Mucosa of descending colon (tissue), 3 donors: ENCODE data around the gene RUBCN. TPM values are rescaled to one million over a fixed set of nuclear protein-coding genes. Genes with fewer than 3 reads are reported as not detected.

Source experiments
- ATAC-seq: fragments of 200-7000 bp; cut with Tn5 transposase; one replicate; pipeline ENCODE4 v1.9.1; 2020; ENCODE audit warnings: mild to moderate bottlenecking, moderate library complexity
- DNase-seq, 3 donors: peaks; one replicate each; pipeline ENCODE4 v3.0.0-alpha.2; 2020
- H3K36me3 ChIP-seq: fragments of 200-600 bp; one replicate; pipeline ENCODE4 v1.8.0; 2021; ENCODE audit warnings: low read depth, mild to moderate bottlenecking
- H3K4me1 ChIP-seq: fragments of 200-600 bp; one replicate; pipeline ENCODE4 v1.8.0; 2021; ENCODE audit warnings: low read depth, mild to moderate bottlenecking
- H3K4me3 ChIP-seq: fragments of 200-600 bp; one replicate; pipeline ENCODE4 v1.8.0; 2021; ENCODE audit warnings: mild to moderate bottlenecking
- H3K9me3 ChIP-seq: fragments of 200-600 bp; one replicate; pipeline ENCODE4 v1.8.0; 2021; ENCODE audit warnings: mild to moderate bottlenecking
- intact Hi-C, 2 donors: fragments of 100-400 bp; cut with DNase I in 1 of 2; cut with micrococcal nuclease in 1 of 2; formaldehyde crosslinking; loops; one replicate each; pipeline versions ENCODE4 v1.11.0 to v1.11.1; 2022; cut with DNase I, micrococcal nuclease
- total RNA-seq, 3 donors: library from RNA; stranded (reverse); fragmentation: NEBNext Ultra II Directional in 2 of 3; extraction: Animal tissue kit (Norgen Biotek cat#: 25700) in 2 of 3; gene quantifications; one replicate each; pipeline versions ENCODE4 v1.2.1 to v1.2.4, GENCODE V29; 2021 to 2023
- TF ChIP-seq, protein P1 (sequence below): fragments of 200-600 bp; IDR thresholded peaks from one replicate; pipeline ENCODE4 v1.8.0; 2022; ENCODE audit warnings: antibody characterized with exemption, mild to moderate bottlenecking
- donor health status: DM: no; HTN: no; CAD: no; lungs with moderate emphysema.
- donor health status: DM: no; HTN: no; CAD: no.
- donor health status: DM: no; HTN: yes; CAD: no.

Gene RUBCN
- total RNA-seq, 3 donors from 2014 or later = 18.8 to 27.6 (median 23.5) TPM

DNA sequence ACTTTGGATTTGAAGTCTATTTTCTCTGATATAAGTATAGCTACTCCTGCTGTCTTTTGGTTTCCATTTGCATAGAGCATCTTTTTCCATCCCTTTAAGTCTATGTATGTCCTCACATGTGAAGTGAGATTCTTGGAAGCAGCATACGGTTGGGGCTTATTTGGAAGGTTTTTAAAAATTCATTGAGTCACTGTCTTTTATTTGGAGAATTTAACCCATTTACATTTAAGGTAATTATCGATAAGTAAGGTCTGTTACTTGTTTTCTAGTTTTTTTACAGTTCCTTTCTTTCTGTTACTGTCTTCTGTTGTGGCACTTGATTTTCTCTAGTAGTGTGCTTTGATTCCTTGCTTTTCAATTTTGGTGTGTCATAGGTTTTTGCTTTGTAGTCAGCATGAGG lies 14.0 kb downstream of the RUBCN start:
- ATAC-seq = no peak
- H3K9me3 ChIP-seq = peaks cover 4% of the 10 kb centered on the region
- H3K36me3 ChIP-seq = no peaks in the 10 kb centered on the region
- no peak overlapping the region for H3K4me3 ChIP-seq
- intact Hi-C loops = no loop called here
- H3K4me1 ChIP-seq = no peaks in the 10 kb centered on the region
- TF ChIP-seq, protein P1, sequence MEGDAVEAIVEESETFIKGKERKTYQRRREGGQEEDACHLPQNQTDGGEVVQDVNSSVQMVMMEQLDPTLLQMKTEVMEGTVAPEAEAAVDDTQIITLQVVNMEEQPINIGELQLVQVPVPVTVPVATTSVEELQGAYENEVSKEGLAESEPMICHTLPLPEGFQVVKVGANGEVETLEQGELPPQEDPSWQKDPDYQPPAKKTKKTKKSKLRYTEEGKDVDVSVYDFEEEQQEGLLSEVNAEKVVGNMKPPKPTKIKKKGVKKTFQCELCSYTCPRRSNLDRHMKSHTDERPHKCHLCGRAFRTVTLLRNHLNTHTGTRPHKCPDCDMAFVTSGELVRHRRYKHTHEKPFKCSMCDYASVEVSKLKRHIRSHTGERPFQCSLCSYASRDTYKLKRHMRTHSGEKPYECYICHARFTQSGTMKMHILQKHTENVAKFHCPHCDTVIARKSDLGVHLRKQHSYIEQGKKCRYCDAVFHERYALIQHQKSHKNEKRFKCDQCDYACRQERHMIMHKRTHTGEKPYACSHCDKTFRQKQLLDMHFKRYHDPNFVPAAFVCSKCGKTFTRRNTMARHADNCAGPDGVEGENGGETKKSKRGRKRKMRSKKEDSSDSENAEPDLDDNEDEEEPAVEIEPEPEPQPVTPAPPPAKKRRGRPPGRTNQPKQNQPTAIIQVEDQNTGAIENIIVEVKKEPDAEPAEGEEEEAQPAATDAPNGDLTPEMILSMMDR = no peak
- no peak for DNase-seq

DNA sequence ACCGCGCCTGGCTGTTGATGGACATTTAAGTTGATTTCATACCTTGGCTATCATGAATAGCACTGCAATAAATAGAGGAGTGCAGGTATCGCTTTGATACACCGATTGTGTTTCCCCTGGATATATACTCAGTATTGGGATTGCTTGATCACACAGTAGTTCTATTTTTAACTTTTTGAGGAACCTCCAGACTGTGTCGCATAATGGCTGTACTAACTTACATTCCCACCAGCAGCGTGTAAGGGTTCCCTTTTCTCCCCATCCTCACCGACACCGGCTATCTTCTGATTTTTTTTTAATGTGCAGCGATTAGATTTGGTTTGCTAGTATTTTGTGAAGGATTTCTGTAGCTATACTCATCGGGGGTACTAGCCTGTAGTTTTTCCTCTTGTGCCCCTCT lies 16.0 kb downstream of the RUBCN start:
- no peak overlapping the region for H3K4me3 ChIP-seq
- TF ChIP-seq, protein P1 = no peak
- DNase-seq (no peak), ATAC-seq (no peak)
- H3K36me3 ChIP-seq = no peaks in the 10 kb centered on the region
- intact Hi-C loops = no loop called here
- H3K9me3 ChIP-seq = peaks cover 4% of the 10 kb centered on the region
- H3K4me1 ChIP-seq = no peaks in the 10 kb centered on the region

GRCh38 chr3:197718891-197719290 lies 17.8 kb downstream of the RUBCN start:
- ATAC-seq = peak; percentile 40
- DNase-seq = no peak
- H3K4me3 ChIP-seq = no peak overlapping the region

DNA sequence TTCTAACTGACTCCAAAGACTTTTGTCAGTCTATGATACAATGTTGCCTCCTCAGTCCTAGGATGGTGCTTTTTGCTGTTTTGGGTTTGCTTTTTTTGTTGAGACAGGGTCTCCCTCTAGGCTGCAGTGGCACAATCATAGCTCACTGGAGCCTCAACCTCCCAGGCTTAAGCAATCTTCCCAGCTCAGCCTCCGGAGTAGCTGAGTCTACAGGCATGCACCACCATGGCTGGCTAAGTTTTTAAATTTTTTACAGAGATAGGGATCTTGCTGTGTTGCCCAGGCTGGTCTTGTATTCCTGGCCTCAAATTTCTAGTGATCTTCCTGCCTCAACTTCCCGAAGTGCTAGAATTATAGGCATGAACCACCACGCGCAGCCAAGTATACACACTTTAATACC lies 22.5 kb downstream of the RUBCN start:
- no peak overlapping the region for H3K4me3 ChIP-seq
- no peaks in the 10 kb centered on the region for H3K9me3 ChIP-seq
- H3K4me1 ChIP-seq = no peaks in the 10 kb centered on the region
- DNase-seq (no peak), ATAC-seq (no peak)
- TF ChIP-seq, protein P1 = no peak
- intact Hi-C loops = no loop called here
- no peaks in the 10 kb centered on the region for H3K36me3 ChIP-seq

More at GRCh38 chr3:197718891-197719290, 17.8 kb downstream of the RUBCN start:
- Histone ChIP-seq H3K36me3 (no peaks in the 10 kb centered on the region), H3K4me1 (no peaks in the 10 kb centered on the region), H3K9me3 (peaks cover 4% of the 10 kb centered on the region)
- TF ChIP-seq, protein P1 = no peak
- intact Hi-C loops = no loop called here

DNA sequence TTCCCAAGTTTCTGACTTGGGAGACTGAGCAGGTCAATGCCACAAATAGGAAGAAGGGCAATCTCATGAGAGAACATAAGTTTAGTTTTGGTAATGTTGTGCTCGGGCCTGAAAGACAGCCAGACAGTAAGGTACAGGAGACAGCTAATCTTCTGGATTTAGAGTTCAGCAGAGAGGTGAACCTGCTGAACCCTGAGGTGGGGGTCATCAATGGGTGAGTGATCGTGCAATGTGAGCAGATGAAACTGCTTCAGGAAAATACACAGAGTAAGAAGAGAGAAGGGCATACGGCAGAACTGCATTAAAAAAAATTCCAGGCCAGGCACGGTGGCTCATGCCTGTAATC lies 23.3 kb downstream of the RUBCN start:
- no peaks in the 10 kb centered on the region for H3K9me3 ChIP-seq
- H3K4me3 ChIP-seq = no peak overlapping the region
- H3K4me1 ChIP-seq = no peaks in the 10 kb centered on the region
- DNase-seq (no peak), ATAC-seq (no peak)
- intact Hi-C loops = no loop called here
- TF ChIP-seq, protein P1 = no peak
- H3K36me3 ChIP-seq = no peaks in the 10 kb centered on the region
